GM18951 (cell line): ENCODE measurements around the gene CPA4.

Experiments used
- POLR2A ChIP-seq: IDR thresholded peaks from 4 replicates; pipeline ENCODE4 v1.6.1; 2011; ENCODE audit warnings: mild to moderate bottlenecking; ENCODE audit not compliant: insufficient read length, insufficient read depth; ENCODE audit errors: extremely low read depth
- in situ Hi-C: fragments of 300-500 bp; cut with MboI; formaldehyde crosslinking; loops from one replicate; pipeline ENCODE4 v1.12.0; 2022; ENCODE audit warnings: low sequenced_read_pairs, mixed read lengths, inconsistent platforms; ENCODE audit not compliant: unreplicated experiment

The CPA4 gene

DNA sequence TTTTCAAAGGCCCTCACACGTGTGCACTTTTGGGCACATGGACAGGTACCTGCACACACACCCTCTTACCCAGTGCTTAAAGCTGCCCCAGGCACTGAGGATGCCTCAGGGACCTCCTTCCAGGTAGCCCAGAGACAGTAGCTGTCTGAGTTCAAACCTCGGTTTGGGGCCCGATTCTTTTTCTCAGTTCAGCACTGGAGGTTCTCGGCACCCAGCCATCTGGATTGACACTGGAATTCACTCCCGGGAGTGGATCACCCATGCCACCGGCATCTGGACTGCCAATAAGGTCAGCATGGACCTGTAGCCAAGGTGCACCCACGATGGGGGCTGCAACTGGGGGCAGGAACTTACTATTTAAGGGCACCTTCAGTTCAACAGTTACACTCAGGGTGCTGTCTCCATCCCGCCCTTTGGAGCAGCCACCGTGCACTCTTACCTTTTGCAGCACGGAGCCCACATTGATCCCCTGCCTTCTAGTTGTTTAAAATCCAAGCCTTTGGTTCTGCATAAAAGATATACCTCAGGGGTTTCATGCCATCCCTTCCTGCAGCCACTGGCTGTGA, 69.4 kb downstream of the CPA4 start:
- in situ Hi-C loops: no loop called here
- TF ChIP-seq POLR2A: no peak

DNA sequence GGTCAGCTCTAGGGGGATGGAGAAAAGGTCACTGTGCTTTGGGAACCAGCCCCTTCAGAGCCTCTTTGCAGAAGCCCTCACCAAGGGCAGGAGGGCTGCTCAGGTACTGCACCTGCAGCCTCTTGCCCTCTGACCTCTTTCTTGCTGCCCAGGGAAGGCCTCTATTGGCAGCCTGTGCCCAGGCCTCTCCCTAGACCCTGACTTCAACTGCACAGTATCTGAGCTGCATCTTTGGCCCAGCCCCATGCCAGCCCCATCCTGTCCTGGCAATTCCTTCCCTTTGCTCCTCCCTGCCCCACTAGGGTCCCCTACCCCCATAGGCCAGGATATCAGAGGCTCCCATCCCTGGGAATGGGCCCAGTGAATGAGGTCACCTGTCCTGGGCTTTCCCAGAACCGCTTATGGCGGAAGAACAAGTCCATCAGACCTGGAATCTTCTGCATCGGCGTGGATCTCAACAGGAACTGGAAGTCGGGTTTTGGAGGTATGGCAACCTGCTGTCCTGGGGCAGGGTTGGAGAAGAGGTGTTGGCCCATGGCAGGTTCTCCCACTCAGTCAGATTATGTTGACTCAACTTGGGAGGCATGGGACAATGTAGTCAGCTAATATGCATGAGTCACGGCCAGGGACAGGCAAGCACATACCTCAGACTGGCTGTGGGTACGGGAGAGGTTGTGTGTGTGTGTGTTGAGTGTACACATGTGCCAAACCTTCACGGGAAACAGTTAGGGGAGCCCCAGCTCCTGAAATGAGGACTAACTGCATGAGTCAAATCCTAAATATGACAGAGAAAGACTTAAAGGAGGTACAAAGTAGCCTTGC, 70.3 kb downstream of the CPA4 start:
- in situ Hi-C loops: no loop called here
- TF ChIP-seq POLR2A: no peak

DNA sequence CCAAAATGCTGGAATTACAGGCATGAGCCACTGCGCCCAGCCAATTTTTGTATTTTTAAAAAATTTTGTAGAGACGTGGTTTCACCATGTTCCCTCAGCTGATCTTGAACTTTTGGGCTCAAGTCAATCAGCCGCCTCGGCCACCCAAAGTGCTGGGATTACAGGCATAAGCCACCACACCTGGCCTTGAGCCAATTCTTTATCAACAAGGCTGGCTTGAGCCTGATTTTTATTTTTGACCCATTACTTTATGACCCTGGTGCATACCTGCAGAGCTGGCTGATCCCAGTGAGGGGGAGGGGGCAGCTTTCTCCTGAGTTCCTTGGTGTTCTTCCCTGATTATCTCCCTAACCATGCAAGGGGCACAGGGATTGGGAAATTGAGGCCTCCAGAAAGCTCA, 71.5 kb downstream of the CPA4 start:
- in situ Hi-C loops: no loop called here
- no peak for TF ChIP-seq POLR2A

DNA sequence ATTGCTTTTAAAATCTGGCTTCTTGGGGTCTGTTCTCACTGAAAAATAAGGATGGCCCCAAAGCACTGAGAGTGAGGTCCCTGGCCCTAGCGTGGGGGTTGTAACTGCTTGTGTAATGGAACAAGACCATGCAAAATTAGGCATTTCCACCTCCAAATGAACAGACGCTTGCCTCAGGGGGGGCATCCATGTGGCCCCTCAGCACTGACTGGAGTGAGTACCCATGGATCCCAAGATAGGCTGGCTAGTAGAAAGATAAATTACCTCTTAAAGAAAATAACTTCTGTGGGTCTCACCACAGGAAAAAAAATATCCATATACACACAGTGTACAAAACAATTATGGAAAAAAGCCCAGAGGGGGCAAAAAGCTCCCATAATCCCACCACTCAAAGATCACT, 72.1 kb downstream of the CPA4 start:
- in situ Hi-C loops: no loop called here
- TF ChIP-seq POLR2A: no peak

DNA sequence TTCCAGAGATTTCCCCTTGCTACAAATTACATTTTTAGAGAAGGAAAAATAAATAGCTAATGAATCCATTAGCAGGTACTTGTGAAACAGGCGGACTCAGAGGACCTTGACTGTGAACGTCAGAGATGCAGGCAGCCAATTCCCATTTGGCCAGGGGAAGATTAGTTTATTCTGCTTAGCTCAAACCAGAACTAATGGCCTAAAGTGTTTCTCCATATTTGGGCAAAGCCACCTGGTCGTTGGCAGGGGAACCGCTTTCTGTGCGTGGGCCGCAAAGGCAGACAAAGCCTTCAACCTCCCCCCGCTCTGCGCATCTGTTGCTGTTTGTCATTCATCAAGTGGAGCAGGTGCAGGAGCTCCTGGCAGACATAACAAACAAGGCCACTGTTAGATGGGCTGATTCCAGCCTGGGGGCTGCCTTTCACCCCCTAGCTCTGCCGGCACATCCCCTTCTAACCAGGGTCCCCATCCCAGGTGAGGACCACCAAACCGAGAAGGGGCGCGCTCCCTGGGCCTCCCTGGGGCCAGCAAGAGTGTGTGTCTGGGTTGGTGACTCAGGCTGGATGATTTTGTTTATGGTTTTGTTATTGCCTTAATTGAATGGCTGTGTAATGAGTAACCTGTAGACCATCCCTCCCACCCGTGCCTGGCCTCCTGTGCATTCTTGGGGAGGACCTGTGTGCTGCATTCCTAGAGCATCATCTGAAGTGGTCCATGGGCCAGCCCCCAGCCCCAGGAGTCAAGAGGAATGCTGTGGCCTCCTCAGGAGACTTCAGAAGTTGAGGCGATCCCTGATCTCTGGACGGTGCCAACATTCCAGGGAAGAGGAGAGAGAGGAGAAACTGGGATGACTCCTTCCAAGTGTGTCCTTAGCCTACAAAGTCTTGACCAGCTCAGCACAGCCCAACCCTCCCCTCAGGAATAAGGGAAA, 72.8 kb downstream of the CPA4 start:
- in situ Hi-C loops: no loop called here
- TF ChIP-seq POLR2A: no peak

DNA sequence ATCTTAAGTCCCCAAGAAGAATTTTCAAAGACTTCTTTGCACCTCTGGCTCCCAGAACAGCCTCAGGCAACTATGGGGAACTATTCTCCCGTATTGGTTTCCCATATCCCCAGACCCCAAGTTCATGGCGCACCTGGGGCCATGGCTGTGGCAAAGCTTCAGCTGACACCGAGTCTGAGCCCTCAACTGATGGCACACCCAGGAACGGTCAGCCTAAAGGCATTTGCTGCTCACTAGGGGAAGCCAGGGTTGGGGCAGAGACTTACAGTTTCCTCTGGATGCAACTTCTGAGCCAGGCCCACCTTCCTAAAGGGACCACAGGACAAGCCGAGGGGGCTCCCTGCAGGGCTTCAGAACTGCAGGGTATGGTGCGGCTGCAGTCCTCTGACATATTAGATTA, 73.6 kb downstream of the CPA4 start:
- in situ Hi-C loops: no loop called here
- TF ChIP-seq POLR2A: no peak

DNA sequence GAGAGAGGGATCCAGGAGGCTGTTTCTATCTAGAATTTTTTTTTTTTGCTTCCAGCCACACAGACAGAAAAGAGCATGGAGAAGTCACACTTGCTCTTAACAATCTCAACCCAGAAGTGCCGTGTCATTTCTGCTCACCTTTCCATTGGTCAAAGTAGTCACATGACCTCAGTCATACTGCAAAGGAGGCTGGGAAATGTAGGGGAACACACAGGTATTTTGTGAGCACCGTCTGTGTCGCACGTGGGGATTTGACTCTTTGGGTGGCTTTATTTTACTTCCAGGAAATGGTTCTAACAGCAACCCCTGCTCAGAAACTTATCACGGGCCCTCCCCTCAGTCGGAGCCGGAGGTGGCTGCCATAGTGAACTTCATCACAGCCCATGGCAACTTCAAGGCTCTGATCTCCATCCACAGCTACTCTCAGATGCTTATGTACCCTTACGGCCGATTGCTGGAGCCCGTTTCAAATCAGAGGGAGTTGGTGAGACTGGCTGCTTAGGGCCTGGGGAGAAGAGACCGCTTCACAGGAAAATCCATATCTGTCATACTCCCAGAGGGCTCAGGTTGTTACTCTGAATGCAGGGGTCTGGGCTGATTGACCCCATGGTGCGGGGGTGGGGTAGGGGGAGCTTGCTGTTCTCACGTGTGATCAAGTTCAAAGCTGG, 74.3 kb downstream of the CPA4 start:
- in situ Hi-C loops: no loop called here
- TF ChIP-seq POLR2A: no peak

DNA sequence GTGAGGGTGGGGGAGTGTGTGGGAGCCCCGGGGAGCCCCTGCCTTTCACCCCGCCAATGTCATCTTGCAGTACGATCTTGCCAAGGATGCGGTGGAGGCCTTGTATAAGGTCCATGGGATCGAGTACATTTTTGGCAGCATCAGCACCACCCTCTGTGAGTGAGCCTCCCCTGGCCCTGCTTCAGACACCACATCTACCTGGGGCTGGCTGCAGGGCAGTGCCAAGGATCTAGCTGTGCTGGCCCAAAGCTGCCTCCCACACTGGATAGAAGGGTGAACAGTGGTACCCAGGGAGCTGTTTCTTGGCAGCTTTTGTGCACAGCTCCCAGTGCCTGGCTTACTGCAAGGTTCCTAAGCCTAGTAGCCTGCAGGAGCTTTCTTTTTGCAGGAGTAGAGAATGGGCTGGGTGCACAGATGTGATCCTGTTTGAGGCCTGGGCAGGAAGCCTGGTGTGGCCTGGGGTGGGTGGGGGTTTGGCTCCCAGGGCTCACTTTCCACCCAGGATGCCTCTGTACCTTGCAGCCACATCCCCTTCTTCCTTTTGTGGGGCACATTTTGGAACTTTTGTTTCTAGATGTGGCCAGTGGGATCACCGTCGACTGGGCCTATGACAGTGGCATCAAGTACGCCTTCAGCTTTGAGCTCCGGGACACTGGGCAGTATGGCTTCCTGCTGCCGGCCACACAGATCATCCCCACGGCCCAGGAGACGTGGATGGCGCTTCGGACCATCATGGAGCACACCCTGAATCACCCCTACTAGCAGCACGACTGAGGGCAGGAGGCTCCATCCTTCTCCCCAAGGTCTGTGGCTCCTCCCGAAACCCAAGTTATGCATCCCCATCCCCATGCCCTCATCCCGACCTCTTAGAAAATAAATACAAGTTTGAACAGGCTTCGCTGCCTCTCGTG, 75.1 kb downstream of the CPA4 start:
- in situ Hi-C loops: no loop called here
- no peak for TF ChIP-seq POLR2A

DNA sequence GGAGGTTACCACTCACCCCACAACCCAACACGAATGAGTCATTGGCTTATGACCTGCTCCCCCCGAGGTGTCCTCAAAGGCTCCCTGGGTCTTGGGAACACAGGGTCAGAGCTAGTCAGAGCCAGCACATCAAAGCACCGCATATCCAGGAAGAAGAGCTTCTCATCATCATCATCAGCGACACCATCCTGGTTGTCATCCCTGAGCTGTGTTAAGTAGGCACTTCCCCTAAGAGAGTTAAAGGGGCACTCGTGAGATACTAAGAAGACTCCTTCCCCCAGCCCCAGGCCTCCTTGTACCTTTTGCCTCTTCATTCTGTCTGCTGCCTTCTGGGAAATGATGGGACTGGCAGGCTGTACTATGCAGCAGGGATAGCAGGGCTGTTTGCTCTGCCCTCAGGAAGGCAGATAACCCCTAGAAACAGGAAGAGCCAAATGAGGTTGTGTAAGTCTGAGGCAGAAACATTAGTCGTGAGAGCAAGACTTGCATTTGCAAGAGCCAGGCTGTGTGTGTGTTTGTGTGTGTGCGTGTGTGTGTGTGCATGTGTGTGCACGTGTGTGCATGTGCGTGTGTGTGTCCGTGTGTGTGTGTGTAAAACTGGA, 76.2 kb downstream of the CPA4 start:
- TF ChIP-seq POLR2A: no peak
- in situ Hi-C loops: no loop called here

DNA sequence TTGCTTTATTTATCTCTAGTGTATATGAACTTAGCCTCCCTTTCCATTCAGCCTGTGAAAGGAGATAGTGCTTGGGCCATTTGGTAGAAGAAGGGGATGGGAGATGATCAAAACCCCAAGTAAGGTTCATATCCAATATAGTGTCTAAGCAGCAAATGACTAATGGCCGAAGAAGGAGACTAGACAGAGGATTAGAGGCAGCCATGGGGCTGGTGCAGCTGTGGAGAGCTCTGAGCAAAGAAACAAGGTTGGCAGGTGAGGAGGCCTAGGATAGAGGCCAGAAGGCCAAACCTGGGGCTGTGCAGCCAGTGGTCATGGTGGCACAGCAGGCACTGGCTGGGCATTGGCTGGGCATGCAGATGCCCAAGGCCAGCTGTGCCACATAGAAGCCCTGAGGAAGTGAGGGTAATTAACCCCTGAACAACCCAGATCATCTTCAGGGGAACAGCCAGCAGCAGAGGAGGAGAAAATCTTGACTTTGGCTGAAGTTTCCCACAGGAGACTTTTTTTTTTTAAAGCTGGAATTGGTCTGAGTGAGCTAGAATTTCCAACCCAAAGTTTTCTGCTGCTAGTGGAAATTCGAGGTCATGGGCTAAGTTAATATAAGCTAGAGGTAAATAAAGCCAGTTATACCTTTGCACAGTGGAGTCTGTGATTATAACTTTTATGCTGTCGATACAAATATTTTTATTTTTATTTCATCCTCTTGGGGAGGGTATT, 77.0 kb downstream of the CPA4 start:
- in situ Hi-C loops: no loop called here
- TF ChIP-seq POLR2A: no peak

DNA sequence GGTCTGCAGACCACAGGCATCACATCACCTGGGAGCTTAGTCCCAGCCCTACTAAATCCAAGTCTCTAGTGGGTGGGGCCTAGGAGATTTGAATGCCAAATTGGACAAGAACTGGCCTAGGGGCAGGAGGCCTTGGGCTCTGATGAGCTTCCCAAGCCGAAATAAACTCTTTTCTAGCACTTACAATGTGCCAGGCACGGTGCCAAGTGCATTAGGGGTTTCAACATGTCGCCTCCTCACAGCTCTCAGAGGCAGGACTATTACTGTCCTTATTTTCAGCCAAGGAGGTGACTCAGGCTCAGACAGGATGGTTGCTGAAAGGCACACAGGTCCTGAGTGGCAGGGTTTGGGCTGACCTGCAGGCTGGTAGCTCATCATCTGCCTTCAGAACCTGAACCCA, 78.1 kb downstream of the CPA4 start:
- in situ Hi-C loops: no loop called here

More for the DNA sequence above, 78.1 kb downstream of the CPA4 start:
- TF ChIP-seq POLR2A: no peak
